HepG2 (cell line): ENCODE results near the gene CABLES1. TPM values are rescaled to one million over a fixed set of nuclear protein-coding genes. Genes with fewer than 3 reads are reported as not detected.
A peak's percentile ranks its signal among the peaks of the same experiment; 100 is the strongest.

Source experiments
- HMGXB4 ChIP-seq, 2 experiments: sonication (generic) in 1 of 2; formaldehyde crosslinking in 1 of 2; IDR thresholded peaks; 2 replicates each; pipeline versions ENCODE4 v1.4.0 to v1.6.1; 2018 to 2020; ENCODE audit warnings: missing genetic modification reagents in 2 of 2, borderline replicate concordance in 1 of 2, low read depth in 1 of 2, mild to moderate bottlenecking in 1 of 2, missing biosample characterization in 1 of 2
- HNF4G ChIP-seq, 2 experiments: sonication (generic) in 1 of 2; formaldehyde crosslinking in 1 of 2; IDR thresholded peaks; 2 replicates each; pipeline versions ENCODE4 v1.4.0 to v1.6.1; 2011 to 2020; ENCODE audit warnings: borderline replicate concordance in 2 of 2, low read depth in 2 of 2, mild to moderate bottlenecking in 2 of 2, low read length in 1 of 2, missing genetic modification reagents in 1 of 2, moderate library complexity in 1 of 2
- SAFB2 ChIP-seq: sonication (generic); formaldehyde crosslinking; IDR thresholded peaks from 2 replicates; pipeline ENCODE4 v1.5.1; 2020; ENCODE audit warnings: missing genetic modification reagents, low read depth, mild to moderate bottlenecking, borderline replicate concordance
- XBP1 ChIP-seq: sonication (generic); formaldehyde crosslinking; IDR thresholded peaks from 2 replicates; pipeline ENCODE4 v1.5.0; 2020; ENCODE audit warnings: missing genetic modification reagents
- ZFP36 ChIP-seq: fragments of 150-350 bp; IDR thresholded peaks from 2 replicates; pipeline ENCODE4 v1.6.1; 2018; ENCODE audit warnings: borderline replicate concordance, low read length, low read depth; ENCODE audit not compliant: partially characterized antibody
- ZFX ChIP-seq: sonication (generic); formaldehyde crosslinking; IDR thresholded peaks from 2 replicates; pipeline ENCODE4 v1.4.0; 2020; ENCODE audit warnings: mild to moderate bottlenecking, low read depth, missing genetic modification reagents, moderate library complexity
- ZKSCAN5 ChIP-seq: sonication (generic); formaldehyde crosslinking; IDR thresholded peaks from 2 replicates; pipeline ENCODE4 v1.5.1; 2020; ENCODE audit warnings: mild to moderate bottlenecking, missing genetic modification reagents
- ZNF121 ChIP-seq: sonication (generic); formaldehyde crosslinking; IDR thresholded peaks from 2 replicates; pipeline ENCODE4 v1.5.0; 2020; ENCODE audit warnings: mild to moderate bottlenecking, missing genetic modification reagents
- ZNF878 ChIP-seq: sonication (generic); formaldehyde crosslinking; IDR thresholded peaks from 2 replicates; pipeline ENCODE4 v1.8.1; 2023; ENCODE audit warnings: mild to moderate bottlenecking, missing genetic modification reagents, moderate library complexity
- ZSCAN5A ChIP-seq: sonication (generic); formaldehyde crosslinking; IDR thresholded peaks from 2 replicates; pipeline ENCODE4 v1.8.0; 2022; ENCODE audit warnings: mild to moderate bottlenecking, missing genetic modification reagents, borderline replicate concordance
- polyA plus RNA-seq, 8 experiments: library from polyadenylated mRNA; depleted of rRNA in 3 of 8; stranded (reverse) in 7 of 8; unstranded in 1 of 8; fragments of >200 nt; fragmentation: Illumina TruSeq in 4 of 8; extraction: Trizol in 4 of 8; gene quantifications; 2 replicates each; pipeline versions ENCODE4 v1.2.1 to v1.2.3, GENCODE V29; 2011 to 2016; ENCODE audit warnings: low read depth in 4 of 8, missing spikeins in 1 of 8, mixed read lengths in 1 of 8; ENCODE audit not compliant: insufficient read depth in 1 of 8
- total RNA-seq, 5 experiments: library from RNA; depleted of rRNA; stranded (reverse); fragments of >200 nt; fragmentation: Illumina TruSeq; extraction: Trizol; gene quantifications; 2 replicates each; pipeline ENCODE4 v1.2.3, GENCODE V29; 2016; ENCODE audit warnings: low read depth in 1 of 5
- TF ChIP-seq, protein P1 (sequence below): sonication (generic); formaldehyde crosslinking; IDR thresholded peaks from 2 replicates; pipeline ENCODE4 v1.5.0; 2020; ENCODE audit warnings: mild to moderate bottlenecking, missing genetic modification reagents

CABLES1 gene
- total and polyA plus RNA-seq, 2 of the 13 experiments (the other 11 are each of a cell fraction or from before 2014, with no cell fraction given) = 14.7 to 25.8 TPM

DNA sequence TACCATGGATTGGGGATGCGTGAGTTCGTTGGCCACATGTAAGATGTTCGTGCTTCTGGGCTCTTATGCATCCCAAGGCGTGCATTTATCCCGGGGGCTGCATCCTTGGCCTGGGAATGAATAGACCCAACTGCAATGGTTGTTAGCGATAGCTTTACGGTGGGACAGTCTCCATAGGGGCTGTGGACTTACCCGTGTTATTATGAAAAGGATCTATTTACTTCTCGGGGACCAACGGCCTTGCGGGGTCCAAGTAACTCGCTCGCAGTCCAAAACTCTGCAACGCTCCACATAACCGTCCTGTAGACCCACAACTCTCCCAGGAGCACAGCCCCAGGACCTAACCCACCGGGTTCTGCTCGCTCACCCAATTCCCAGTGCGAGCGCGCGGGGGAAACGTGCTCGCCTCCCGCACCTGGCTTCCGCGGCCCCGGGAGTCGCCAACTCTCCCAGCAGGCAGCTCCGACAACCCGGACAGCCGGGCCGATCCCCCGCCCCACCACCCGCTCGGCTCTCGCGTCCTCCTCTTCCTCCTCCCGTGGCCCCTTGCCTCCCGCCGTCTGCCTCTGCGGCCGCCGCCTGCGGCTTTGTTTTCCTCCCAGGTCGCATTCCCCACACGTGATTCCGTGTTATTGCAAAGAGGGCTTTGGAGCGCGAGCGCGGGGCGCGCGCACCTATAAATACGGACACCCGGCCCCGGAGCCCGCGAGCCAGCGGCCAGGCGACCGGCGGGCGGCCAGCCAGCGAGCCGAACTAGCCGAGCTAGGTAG lies at the start of gene CABLES1 (continued):
- TF ChIP-seq ZFX (peak; percentile 56), ZNF121 (CRISPR knock-in tag) (0 out of 2 replicates have a peak, but pooled peaks have one; percentile 39), ZNF878 (CRISPR knock-in tag) (peak; percentile 79; the same call in 1 of the 2 replicates), XBP1 (CRISPR knock-in tag) (no peak), ZSCAN5A (CRISPR knock-in tag) (0 out of 2 replicates have a peak, but pooled peaks have one; percentile 42), SAFB2 (CRISPR knock-in tag) (no peak), HNF4G (IDR thresholded peaks at IDR 0.05; ENCODE audit: borderline replicate concordance, low read depth, low read length) (no peak), HNF4G (CRISPR knock-in tag; IDR thresholded peaks at IDR 0.05; ENCODE audit: borderline replicate concordance, low read depth) (no peak), ZFP36 (no peak), ZKSCAN5 (CRISPR knock-in tag) (no peak), HMGXB4 (CRISPR knock-in tag; IDR thresholded peaks at IDR 0.05; ENCODE audit: borderline replicate concordance in 1 of 2, low read depth in 1 of 2) (peak; percentile 35 to 65; a peak in 2 of 4 replicates)
- TF ChIP-seq, protein P1, sequence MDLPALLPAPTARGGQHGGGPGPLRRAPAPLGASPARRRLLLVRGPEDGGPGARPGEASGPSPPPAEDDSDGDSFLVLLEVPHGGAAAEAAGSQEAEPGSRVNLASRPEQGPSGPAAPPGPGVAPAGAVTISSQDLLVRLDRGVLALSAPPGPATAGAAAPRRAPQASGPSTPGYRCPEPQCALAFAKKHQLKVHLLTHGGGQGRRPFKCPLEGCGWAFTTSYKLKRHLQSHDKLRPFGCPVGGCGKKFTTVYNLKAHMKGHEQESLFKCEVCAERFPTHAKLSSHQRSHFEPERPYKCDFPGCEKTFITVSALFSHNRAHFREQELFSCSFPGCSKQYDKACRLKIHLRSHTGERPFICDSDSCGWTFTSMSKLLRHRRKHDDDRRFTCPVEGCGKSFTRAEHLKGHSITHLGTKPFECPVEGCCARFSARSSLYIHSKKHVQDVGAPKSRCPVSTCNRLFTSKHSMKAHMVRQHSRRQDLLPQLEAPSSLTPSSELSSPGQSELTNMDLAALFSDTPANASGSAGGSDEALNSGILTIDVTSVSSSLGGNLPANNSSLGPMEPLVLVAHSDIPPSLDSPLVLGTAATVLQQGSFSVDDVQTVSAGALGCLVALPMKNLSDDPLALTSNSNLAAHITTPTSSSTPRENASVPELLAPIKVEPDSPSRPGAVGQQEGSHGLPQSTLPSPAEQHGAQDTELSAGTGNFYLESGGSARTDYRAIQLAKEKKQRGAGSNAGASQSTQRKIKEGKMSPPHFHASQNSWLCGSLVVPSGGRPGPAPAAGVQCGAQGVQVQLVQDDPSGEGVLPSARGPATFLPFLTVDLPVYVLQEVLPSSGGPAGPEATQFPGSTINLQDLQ (CRISPR knock-in tag) = 0 out of 2 replicates have a peak, but pooled peaks have one; percentile 51
- TF ChIP-seq, all 625 proteins: peak for 223
